GM18498 (cell line): ENCODE results near the gene CSNK1A1.
"Not testable (repeated sequence)": the region's sequence is repeated elsewhere in the genome, so short reads cannot be mapped to it uniquely, and the experiment has no call there.

Experiments
- ATAC-seq: cut with Tn5 transposase; IDR thresholded peaks from one replicate; pipeline ENCODE4 v1.9.1; 2021; ENCODE audit warnings: mild to moderate bottlenecking, moderate library complexity; ENCODE audit not compliant: unreplicated experiment

The CSNK1A1 gene

GRCh38 chr5:149492781-149493180, 58.5 kb downstream of the CSNK1A1 start:
- ATAC-seq: no peak

- no peak for ATAC-seq
These were observed 60.4 kb downstream of the CSNK1A1 start for GRCh38 chr5:149490599-149491485.

GRCh38 chr5:149489605-149490037, 61.6 kb downstream of the CSNK1A1 start:
- ATAC-seq: no peak

GRCh38 chr5:149488645-149489306, 62.5 kb downstream of the CSNK1A1 start:
- no peak for ATAC-seq

GRCh38 chr5:149487672-149488071, 63.6 kb downstream of the CSNK1A1 start:
- no peak for ATAC-seq

- ATAC-seq: no peak
These were observed 64.3 kb downstream of the CSNK1A1 start for GRCh38 chr5:149486726-149487635.

- ATAC-seq: no peak
These were observed 65.3 kb downstream of the CSNK1A1 start for GRCh38 chr5:149485655-149486615.

GRCh38 chr5:149481485-149481884, 69.8 kb downstream of the CSNK1A1 start:
- ATAC-seq: no peak

GRCh38 chr5:149478761-149479160, 72.5 kb downstream of the CSNK1A1 start:
- no peak for ATAC-seq

GRCh38 chr5:149475777-149476176, 75.5 kb downstream of the CSNK1A1 start:
- no peak for ATAC-seq

GRCh38 chr5:149474198-149474597, 77.0 kb downstream of the CSNK1A1 start:
- ATAC-seq: no peak

GRCh38 chr5:149473441-149473840, 77.8 kb downstream of the CSNK1A1 start:
- ATAC-seq: no peak

- no peak for ATAC-seq
These were observed 78.8 kb downstream of the CSNK1A1 start for GRCh38 chr5:149472399-149472798.

GRCh38 chr5:149471406-149472183, 79.6 kb downstream of the CSNK1A1 start:
- ATAC-seq: no peak

- ATAC-seq: no peak
These were observed 80.3 kb downstream of the CSNK1A1 start for GRCh38 chr5:149470942-149471341.

- ATAC-seq: no peak
These were observed 84.7 kb downstream of the CSNK1A1 start for GRCh38 chr5:149466457-149466972.

- no peak for ATAC-seq
These were observed 86.3 kb downstream of the CSNK1A1 start for GRCh38 chr5:149464796-149465489.

GRCh38 chr5:149461907-149462306, 89.3 kb downstream of the CSNK1A1 start:
- not testable (repeated sequence) for ATAC-seq
